Adrenal gland (tissue), 5 donors: ENCODE data around the gene ATR.

Source experiments
- CTCF ChIP-seq, 6 experiments: fragments of 450-650 bp in 4 of 6; fragments of 200-600 bp in 2 of 6; sonication (generic) in 1 of 6; IDR thresholded peaks; 1 replicate in 5 of 6; 2 replicates in 1 of 6; pipeline versions ENCODE4 v1.5.1 to v1.8.0; 2016 to 2021; ENCODE audit warnings: antibody characterized with exemption in 6 of 6, mild to moderate bottlenecking in 2 of 6, moderate library complexity in 1 of 6
- POLR2A ChIP-seq, 2 donors: fragments of 450-650 bp; IDR thresholded peaks; one replicate each; pipeline ENCODE4 v1.6.1; 2017; ENCODE audit warnings: antibody characterized with exemption in 2 of 2, mild to moderate bottlenecking in 2 of 2, moderate library complexity in 1 of 2
- donor health status: DM: no; HTN: no; CAD: no.

GRCh38 chr3:142507241-142507640 is 71.3 kb downstream of the ATR start:
- TF ChIP-seq CTCF (IDR thresholded peaks at IDR 0.05) (no peak), POLR2A (IDR thresholded peaks at IDR 0.05) (no peak)
